ENCODE measurements around the gene ASCL5.
"Not testable (repeated sequence)": the region's sequence is repeated elsewhere in the genome, so short reads cannot be mapped to it uniquely, and the experiment has no call there.

The ASCL5 gene, protein sequence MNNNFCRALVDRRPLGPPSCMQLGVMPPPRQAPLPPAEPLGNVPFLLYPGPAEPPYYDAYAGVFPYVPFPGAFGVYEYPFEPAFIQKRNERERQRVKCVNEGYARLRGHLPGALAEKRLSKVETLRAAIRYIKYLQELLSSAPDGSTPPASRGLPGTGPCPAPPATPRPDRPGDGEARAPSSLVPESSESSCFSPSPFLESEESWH

DNA sequence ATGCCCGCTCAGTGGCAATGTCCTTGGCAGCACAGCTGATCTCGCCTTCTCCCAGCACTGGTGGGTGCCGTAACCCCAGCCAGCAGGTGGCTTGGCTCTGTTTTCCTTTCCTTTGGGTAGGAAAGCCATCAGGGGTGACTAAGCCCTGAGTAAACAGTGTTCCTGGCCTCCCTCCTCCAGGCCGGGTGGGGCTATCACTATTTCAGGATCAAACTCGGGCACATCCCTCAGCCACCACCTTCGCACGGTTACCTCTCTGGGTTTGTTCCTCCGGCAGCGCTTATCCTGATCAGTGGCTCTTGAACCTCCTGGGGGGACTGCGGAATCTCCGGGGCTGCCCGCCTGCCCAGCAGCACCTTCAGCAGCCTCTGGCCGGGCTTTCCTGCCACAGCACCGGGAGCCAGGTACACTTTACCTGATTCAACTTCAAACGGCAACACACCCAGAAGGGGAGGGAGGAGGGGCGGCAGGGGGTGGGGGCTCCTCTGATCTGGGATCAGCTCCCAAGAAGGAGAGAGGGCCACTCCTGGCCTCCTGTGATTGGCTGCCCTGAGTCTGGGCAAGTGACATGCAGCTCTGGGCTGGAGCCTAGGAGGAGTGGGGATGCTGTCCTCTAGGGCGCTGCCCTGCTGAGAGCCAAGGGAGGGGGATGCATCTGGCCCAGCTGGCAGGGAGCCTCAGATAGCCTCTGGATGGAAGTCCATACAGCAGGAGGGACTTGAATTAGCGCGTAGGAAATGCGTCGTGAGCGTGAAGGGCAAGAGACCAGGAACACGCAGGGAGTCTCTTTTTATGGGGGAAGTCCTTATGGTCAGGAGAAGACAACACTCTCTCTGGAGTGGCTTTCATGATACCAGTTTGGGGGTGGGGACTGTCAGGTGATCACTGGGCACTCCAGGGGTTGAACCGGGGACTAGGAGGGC, at the start of gene ASCL5:
Gene ASCL5 (minus strand): TSS at position 353 of the 923 bp plus-strand sequence. CDS start 11,812 bp downstream, outside the sequence.
- DNase-seq: no peak

DNA sequence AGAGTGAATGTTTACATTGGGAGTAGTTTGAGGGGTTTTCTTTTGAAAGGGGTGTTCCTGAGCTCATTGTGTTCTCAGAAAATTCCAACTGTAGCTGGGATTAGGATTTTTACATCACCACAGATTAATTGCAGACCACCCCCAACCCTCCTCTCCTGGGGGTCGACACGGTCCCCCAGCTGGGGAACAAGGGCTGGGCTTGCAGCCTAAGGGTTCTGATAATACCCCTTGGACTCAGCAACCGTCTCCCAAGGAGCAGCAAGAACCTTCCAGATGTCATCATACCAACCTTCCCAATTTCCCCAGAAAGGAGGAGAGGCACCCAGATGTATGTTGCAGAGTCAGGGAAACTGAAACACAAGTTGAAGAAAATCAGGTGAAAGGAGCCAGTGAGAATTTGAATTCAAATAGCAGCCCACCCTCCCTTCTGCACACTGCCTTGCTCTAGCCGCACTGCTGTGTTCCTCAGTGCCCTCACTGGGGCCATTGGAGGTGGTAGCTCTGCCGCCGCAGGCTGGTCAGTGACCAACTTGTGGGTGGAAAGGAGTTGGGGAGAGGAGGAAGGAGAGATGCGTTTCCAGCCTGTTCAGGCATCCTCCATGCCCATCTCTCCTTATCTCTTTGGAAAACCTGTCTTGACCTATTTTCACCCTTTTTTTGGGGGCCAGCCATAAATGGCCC, 49.0 kb upstream of the ASCL5 start:
- no peak for DNase-seq

DNA sequence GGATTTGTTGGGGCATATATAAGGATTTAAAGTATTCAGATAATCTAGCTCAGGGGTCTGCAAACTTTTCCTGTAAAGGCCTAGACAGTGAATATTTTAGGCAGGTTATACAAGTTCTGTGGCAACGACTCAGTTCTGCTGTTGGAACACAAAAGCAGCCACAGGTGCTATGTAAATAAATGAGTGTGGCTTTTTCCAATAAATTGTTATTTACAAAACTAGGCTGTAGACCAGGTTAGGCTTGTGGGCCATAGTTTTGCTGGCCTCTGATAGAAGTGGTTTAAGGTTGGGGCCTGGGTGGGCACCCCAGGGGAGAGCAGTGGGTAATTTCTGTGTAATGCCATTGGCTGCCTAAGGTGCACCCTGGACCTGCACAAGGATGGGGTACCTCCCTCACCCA, 46.8 kb upstream of the ASCL5 start:
- no peak for DNase-seq

DNA sequence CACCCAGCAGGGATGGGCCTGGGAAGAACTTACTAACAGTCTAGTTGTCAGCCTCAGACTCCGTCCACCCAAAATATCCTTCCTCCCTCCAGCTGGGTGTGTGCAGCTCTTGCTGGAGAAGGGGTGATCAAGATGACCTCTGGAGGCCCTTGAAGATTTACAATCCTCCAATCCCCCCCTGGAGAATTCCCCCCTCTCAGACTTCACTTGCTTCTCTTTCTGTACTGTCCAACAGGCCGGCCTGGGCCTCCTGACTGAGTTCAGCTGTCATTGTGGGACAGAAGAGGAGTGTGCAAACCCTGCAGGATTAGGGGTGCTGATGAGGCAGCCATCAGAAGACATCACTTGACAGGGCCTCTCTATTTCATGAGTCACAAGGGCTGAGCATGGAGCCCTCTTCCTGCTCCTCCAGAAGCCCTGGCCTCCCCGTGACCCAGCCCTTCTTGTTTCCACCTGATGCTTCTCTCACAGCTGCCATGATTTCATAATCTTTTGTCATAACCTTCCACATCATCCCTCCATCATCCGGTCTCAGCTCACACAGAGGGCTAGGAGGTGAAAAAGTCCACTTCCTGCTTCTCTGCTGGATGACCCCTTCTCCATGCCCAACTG, 46.1 kb upstream of the ASCL5 start:
- no peak for DNase-seq

DNA sequence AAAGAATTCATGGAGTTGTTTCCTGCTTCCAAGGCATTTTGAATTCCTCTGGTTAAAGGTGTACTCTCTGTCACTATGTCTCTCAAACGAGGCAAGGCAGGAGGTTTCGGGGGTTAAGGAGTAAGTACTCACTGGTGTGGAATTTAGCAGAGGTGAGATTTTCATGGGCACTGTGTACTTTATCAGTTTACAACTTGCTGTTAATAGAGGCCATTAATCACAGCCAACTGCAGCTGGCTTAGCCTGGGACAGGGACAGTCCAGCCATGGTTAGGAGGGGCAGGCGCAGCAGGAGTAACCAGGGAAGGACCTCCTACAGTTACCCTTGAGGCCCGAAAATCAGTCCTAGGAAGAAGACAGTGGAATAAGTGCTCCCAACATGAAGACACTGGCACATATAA, 45.3 kb upstream of the ASCL5 start:
- DNase-seq: no peak

DNA sequence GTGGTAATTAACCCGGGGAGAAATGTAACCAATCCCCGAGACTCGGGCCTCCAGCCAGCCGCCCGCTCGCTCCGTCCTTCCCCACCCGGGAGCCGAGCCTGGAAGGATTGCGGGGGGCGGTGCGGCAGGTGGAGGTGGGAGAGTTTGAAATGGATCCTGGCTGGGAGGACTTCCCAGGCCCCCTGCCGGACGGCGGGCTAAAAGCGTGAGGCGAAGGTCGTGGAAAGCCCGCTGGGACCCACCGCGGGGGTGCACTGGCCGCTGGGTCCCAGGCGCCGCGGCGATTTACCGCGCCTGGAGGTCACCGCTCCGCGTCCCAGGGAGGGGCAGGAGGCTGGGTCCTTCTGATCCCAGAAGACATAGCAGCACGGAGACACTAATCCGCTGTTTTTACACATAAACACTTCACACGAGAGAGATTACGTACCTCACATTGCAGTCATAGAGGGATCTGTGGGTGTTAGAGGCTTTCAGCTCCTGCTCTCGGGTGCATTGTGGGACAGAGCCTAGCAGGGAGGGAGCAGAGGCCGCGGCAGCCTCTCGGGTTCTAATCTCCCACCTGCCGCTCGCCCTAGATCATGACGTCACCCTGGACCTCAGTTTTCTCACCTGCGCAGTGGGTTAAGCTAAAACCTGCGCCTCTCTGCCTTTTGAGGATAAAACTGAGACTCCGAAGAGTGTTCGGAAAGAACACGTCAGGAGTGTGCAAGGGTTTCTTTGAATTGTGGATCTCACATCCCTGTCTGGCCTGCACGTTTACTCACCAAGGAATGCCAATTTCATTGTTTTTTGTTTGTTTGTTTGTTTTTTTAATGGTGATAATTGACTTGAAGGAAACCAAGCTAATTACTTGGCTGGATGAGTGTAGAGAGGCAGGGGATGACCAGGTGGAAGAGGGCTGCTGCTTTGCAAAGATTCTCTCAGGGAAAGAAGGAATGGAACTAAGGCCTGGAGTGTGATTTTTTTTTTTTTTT, 44.4 kb upstream of the ASCL5 start:
- no peak for DNase-seq

DNA sequence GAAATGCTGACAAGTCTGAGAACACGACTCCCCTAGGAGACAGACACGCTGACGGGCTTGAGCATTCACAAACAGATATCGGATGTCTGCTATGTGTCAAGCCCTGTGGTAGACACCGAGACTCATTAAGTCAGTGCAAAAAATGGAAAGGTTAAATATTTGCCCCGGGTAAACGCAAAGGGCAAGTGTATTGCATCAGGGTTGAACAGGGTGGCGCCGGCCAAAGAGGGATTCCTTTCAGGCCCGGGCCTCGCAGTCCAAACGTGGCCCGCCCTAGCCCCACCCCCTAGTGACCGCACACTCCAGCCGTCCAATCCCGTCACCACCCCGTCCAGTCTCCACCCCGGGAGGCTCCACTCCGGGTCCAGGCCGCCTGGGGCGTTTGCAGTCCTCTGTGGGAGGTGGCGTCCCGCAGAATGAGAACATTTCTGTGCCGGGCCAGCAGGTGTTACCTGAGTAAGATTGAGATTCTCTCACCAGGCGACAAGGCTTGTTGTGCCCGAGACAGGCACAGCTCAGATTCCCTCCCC, 43.6 kb upstream of the ASCL5 start:
- DNase-seq: peak; percentile 92

DNA sequence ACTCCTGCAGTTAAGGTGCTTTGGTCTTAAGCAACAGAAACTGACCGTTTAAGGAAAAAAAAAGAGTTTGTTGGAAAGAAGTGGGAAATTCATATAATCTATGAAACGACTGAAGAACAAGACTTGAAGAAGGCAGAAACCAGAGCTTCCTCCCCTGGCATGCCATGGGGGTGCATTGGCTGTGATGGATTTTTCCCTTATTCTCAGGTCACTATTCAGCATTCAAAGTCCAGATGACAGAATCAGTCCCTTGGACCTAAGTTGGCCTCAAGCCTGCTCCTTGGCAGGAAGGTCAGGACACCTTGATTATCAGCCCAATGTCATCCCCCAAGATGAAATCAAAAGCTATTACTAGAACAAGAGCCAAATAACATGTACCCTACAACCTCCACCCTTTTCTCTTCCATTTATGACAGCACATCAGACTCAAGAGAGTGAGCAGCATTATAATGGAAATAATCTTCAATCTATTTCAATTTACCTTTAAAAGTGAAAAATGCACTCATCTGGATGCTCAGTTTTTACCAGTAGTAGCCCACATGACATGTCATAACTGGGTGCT, 43.1 kb upstream of the ASCL5 start:
- DNase-seq: no peak

DNA sequence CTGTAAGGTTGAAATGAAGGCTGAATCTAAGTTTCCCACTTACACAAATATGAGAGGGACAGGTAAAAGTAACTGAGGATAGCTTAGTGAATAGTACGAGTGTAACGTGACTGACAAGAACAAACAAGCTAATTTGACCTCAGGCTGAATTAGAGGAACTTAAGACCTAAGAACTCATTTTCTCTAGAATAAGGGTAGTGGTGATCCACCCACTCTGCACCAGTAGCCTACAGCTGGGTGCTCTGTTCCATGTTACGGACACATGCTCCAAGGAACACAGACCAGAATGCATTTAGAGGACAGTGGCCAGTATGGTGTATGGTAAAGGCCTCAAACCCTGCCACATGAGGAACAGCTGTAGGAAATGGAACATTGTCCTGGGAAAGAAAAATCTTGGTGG, 42.2 kb upstream of the ASCL5 start:
- DNase-seq: no peak

DNA sequence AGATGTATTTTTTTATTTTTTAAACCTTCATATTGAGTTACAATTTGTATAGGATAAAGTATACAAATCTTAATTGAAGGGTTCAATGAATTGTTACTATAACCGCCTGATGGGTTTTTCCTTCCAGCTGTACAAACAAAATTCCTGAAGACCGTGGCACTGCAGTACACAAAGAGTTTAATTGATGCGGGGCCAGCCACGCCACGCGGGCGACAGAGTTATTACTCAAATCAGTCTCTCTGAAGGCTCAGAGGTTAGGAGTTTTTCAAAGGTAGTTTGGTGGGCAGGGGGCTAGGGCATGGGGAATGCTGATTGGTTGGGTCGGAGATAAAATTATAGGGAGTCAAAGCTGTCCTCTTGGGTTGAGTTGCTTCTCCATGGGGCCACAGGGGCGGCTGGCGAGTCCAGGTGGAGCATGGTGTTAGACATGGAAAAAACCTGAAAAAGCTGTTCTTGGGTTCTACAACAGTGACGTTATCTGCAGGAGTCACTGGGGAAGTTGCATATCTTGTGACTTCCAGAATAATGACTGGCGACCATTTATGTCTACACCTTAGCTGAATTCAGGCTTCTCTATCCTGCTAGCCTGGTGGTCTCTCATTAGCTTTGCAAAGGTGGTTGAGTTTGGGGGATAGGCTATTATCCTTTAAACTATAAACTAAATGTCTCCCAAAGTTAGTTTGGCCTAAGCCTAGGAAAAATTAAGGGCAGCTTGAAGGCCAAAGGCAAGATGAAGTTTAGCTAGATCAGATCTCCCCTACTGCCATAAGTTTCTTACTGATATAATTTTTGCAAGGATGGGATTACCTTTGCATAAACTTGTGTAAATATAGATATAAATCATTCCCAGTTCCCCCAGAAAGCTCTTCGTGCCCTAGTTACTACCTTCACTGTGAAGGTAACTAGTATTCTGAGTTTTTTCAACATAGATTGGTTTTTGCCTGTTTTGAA, 40.3 kb upstream of the ASCL5 start:
- DNase-seq: peak; percentile 39

DNA sequence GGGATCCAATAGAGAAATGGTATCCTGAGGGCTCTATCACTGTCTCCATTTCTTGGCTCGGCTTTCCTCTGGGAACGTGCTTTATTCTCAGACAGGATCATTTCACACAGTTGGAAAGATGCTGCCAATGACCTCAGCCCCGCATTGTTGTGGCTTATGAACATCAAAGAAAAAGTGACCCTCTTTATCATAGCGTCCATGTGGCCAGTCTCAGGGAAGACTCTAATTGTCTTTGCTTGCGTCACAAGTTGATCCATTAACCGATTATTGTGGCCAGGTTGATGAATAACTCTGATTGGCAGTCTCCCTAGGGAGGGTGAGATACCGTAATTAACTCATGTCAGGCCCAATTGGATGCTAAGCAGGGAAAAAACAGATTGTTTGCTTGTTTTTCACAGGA, 37.7 kb upstream of the ASCL5 start:
- DNase-seq: no peak

DNA sequence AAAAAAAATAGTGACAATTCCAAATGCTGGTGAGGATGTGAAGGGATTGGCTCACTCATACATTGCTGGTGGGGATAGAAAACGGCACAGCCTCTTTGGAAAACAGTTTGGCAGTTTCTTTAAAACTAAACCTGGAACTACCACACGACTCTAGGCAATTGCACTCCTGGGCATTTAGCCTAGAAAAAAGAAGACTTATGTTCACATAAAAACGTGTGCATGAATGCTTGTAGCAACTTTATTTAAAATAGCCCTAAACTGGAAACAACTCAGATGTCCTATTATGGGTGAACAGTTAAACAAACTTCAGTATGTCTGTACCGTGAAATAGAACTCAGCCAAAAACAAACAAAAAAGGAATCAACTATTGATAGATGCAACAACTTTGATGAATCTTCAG, 36.7 kb upstream of the ASCL5 start:
- DNase-seq: no peak

DNA sequence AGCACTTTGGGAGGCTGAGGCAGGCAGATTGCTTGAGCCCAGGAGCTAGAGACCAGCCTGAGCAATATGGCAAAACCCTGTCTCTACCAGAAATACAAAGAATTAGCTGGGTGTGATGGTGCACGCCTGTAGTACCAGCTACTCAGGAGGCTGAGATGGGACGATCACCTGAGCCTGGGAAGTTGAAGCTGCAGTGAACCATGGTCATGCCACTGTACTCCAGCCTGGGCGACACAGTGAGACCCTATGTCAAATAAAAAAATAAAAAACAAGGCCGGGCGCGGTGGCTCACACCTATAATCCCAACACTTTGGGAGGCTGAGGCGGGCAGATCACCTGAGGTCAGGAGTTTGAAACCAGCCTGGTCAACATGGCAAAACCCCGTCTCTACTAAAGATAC, 36.1 kb upstream of the ASCL5 start:
- not testable (repeated sequence) for DNase-seq

DNA sequence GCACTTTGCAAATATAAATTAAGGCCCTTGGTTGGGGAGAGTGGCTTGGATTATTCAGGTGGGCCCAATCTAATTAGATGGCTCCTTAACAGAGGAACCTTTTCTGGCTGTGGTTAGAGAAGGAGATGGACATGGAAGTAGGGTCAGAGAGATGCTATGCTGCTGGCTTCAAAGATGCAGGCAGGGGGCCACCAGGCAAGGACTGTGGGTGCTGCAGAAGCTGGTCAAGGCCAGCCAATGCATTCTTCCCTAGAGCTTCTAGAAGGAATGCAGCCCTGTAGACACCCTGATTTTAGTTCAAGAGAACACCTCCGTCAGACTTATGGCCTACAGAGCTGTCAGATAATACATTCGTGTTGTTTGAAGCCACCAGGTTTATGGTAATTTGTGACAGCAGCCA, 31.0 kb upstream of the ASCL5 start:
- DNase-seq: no peak

DNA sequence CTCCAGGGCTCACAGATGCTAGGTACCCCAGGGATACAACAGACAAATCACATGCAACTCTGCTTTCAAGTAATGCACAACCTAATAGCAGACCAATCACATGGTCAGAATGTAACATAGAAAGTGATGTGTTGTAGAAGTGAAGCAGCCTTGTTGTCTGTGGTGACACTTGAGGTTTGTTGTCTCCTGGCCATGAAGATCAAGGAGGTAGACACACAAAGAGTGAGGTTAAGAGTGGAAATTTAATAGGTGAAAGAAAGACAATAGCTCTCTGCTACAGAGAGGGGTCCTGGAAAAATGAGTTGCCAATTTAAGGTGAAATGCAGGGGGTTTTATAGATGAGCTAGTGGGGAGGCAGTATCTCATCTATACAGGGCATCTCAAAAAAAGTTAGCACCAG, 29.8 kb upstream of the ASCL5 start:
- no peak for DNase-seq

DNA sequence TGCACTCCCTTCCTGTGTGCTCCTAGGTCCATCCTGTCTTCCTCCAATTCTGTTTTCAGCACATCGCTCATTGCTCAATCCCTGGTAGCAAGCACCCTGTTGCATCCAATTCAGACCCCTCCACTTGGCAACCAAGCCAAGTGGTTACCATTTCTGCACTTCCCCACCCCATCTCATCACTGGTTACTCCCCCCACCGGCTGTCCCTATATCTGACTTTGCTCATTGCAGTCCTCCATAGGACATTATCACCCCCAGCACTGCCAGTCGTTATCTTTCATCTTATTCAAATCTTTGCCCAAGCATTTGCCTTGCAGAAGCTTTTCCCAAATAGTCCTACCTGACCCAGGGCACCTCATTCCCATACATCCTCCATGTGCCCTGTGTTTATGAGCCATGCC, 29.4 kb upstream of the ASCL5 start:
- DNase-seq: no peak

DNA sequence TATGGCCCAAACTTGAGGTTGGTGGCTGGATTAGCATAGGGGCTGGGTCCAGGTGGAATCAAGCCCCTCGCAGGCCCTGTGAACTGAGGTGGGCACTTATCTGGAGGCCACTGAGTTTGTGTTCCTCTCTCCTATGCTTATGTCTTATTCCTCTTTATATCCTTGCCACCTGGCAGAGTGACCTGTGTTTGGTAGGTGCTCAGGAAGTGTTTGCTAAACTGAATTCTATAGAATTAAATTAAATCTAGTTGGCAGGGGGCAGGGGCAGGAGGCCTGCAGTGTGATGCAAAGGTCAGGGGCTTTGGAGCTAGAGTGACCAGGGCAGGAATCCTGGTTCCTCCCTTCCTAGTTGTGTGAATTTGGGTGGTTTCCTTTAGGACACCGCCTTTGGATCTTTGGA, 28.4 kb upstream of the ASCL5 start:
- DNase-seq: no peak

DNA sequence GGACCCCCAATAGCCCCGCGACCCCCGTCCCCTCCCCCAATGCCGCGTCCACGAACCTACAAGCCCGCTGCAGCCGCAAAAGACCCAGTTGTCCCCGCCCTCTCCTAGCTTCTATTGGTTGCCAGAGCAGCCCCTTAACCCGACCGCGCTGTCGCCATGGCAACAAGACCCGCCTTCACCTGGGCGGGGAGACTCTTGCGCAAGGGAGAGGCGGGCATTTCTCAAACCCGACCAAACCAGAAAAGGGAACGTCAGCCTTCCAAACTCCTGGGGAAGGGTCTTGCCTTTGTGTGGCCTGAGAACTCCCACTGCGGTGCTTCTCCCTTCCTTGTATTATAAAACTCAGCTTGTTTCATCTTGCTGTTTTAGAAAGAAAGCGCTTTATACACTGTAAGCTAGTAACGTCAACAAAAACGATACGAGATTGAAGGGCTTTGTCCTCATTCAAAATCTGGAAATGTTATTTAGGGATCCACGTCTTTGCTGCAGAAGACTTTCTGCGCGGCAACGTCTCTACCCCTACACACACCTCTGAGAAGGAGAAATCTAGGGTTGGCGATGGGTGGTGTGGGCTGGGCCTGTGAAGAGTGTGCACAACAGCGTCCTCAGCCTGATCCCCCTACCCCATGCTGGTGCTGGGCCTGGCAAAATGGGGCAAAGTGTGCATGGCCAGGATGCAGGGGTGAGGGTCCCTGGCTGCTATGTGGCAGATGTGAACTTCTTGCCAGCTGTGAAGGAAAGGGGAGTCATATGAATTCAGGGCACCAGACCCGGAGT, 27.6 kb upstream of the ASCL5 start, which contains the start of gene TMEM9:
Gene TMEM9 (minus strand): TSS at position 86 of the 777 bp plus-strand sequence. CDS start 551 bp downstream, outside the sequence.
- peak; percentile 85 for DNase-seq
